GM18511 (cell line): ENCODE data around the gene PLAGL2.
A peak's percentile ranks its signal among the peaks of the same experiment; 100 is the strongest.

Experiments
- ATAC-seq: cut with Tn5 transposase; IDR thresholded peaks from one replicate; pipeline ENCODE4 v1.9.1; 2021; ENCODE audit warnings: mild to moderate bottlenecking, moderate library complexity; ENCODE audit not compliant: unreplicated experiment

PLAGL2 gene

DNA sequence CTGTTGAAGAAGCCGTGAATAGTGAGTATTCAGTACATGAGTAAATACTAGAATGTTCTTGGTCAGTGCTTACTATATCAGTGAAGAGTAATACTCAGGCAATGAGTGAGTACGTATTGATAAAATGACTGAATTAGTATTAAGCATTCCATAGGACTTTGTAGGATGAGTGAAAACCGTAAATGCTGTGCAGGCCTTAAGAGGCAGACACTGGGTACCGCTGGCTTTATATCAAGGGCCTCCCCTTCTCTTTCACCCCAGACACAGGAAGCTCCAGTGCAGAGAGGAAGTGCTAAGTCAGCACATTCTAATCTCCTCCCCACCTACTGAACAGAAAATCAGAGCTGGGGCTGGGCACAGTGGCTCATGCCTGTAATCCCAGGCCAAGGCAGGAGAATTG is 24.3 kb upstream of the PLAGL2 start:
- no peak for ATAC-seq

- no peak for ATAC-seq
These were observed 23.7 kb upstream of the PLAGL2 start for GRCh38 chr20:32231245-32231644.

GRCh38 chr20:32230707-32231106 is 23.2 kb upstream of the PLAGL2 start:
- no peak for ATAC-seq

DNA sequence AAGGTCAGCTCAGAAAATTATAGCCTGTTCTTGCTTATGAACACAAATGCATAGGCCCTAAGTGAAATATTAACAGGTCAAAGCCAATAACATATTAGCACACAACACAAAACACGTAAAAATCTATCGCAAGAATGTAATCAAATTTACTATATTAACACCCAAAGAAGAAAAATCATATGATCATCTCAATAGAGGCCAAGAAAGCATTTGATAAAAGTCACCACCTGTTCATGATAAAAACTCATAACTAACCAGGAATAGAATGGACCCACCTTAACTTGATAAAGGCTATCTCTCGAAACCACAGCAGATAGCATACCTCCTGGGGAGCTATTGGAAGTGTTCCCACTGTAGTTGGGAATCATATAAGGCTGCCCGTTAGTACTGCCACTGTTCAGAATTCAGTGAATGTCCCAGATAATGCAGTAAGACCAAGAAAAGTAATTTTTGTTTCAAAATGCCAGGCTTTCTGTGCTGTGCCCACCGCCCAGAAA is 21.8 kb upstream of the PLAGL2 start:
- no peak for ATAC-seq

GRCh38 chr20:32227744-32228688 is 20.5 kb upstream of the PLAGL2 start:
- ATAC-seq = no peak

DNA sequence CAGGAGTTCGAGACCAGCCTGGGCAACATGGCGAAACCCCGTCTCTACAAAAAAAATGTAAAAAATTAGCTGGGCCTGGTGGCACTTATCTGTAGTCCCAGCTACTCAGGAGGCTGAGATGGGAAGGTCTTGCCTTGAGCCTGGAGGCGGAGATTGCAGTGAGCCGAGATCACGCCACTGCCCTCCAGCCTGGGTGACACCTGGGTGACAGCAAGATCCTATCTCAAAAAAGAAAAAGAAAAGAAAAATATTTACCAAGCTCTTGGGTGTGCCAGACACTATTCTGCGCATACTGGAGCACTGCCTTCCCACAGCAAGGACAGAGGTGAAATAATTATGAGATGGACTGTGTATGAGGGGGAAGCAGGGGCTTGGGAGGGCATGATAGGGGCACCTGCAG is 19.8 kb upstream of the PLAGL2 start:
- ATAC-seq = no peak

- no peak for ATAC-seq
These were observed 18.8 kb upstream of the PLAGL2 start for GRCh38 chr20:32226391-32226790.

DNA sequence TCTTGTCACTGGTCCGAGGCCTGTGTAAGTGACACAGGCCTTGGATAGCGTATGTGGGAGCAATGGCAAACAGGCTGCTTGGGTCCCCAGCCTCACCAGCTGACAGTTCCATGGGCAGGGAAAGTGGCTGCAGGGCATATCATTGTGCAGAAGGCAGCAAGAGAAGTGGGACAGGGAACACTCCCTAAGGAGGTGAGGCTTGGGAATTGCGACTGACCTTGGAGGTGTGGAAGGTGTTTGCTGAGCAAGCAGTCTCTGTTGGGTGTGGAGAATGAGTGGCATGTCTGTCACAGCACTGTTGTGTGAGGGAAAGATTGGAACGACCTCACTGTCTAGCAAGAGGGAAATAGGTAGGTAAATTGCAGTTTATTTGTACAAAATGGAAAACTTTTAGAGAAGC is 16.9 kb upstream of the PLAGL2 start:
- no peak for ATAC-seq

DNA sequence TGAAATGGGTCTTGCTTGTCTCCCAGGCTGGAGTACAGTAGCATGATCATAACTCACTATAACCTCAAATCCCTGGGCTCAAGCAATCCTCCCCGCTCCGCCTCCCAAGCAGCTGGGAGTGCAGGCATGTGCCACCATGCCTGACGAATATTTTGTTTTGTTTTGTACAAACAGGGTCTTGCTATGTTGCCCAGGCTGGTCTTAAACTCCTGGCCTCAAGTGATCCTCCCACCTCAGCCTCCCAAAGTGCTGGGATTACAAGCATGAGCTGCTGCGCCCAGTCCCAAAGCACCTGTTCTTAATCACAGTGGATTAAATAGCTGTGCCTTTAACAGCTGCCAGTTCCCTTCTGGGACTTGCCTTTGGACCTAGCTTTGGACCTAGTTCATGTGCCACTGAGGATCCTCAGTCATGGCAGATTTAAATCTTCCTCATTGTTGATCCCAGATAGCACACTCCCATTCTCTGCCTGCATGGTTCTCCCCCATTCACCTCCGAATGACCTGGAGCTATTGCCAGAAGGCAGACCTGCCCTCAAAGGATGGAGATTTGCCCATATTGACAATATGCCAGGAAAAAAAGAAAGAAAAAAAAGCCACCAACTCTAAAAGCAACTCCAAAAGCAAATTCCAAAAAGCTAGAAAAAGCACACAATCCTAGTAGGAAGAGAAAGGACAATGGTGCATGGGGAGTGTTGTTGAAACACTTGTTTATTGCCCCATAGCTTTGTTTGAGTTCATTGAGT is 10.8 kb upstream of the PLAGL2 start:
- ATAC-seq = no peak

GRCh38 chr20:32216179-32217142 is 8.9 kb upstream of the PLAGL2 start:
- no peak for ATAC-seq

DNA sequence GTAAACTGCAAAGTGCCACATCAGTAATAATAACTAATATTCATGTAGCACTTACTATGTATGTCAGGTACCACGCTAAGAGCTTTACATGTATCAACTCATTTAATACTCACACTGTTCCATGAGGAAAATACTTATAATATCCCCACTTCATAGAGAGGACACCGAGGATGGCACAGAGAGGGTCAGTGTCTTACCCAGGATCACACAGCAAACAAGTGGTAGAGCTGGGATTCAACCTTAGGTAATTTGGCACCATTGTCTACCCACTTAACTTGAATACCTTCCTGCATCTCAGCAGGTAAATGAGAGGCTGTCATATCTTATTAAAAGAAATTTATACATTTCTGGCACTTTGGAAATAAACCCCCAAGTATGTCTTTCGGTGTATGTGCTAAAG is 8.2 kb upstream of the PLAGL2 start:
- ATAC-seq = no peak

DNA sequence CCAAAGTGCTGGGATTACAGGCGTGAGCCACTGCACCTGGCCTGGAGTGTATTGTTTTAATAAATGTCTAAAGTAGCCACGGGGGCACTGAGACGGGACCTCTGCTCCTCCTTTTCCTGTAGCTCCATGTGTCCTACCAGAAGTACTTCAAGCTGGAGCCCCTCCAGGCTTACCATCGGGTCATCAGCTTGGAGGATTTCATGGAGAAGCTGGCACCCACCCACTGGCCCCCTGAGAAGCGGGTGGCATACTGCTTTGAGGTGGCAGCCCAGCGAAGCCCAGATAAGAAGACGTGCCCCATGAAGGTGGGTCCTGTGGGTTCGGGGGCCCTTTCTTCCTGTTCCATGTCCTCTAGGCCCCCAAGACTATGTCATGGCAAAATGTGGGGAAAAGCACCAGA is 7.6 kb upstream of the PLAGL2 start:
- no peak for ATAC-seq

GRCh38 chr20:32213870-32214269 is 6.3 kb upstream of the PLAGL2 start:
- ATAC-seq = no peak

DNA sequence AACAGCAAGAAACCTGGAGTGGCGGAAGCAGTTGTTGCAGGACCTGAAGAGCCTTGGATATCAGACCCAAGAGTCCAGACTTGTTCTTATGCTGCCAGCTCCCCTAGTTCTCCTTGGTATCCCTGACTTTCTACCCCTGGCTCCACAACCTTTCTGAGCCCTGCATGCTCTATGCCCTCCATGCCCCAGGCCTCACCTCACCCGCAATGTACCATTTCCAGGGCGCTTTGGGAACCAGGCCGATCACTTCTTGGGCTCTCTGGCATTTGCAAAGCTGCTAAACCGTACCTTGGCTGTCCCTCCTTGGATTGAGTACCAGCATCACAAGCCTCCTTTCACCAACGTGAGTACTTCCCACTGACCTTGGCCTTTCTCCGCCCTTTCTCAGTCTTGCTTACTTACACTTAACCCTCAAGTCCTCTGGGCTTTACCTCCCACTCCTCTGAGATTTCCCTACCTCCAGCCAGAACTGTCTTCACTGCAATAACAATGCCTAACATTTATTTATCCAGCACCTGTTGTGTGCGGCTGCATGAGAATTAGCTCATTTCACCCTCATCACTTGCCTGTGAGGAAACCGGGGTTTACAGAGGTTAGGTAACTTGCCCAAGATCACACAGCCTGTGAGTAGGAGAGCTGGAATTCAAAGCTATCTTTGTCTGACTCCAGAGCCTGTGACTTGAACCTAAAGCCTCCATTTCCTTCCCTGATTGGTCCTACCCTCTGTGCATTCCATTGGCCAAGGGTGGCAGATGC is 2.5 kb upstream of the PLAGL2 start:
- no peak for ATAC-seq

DNA sequence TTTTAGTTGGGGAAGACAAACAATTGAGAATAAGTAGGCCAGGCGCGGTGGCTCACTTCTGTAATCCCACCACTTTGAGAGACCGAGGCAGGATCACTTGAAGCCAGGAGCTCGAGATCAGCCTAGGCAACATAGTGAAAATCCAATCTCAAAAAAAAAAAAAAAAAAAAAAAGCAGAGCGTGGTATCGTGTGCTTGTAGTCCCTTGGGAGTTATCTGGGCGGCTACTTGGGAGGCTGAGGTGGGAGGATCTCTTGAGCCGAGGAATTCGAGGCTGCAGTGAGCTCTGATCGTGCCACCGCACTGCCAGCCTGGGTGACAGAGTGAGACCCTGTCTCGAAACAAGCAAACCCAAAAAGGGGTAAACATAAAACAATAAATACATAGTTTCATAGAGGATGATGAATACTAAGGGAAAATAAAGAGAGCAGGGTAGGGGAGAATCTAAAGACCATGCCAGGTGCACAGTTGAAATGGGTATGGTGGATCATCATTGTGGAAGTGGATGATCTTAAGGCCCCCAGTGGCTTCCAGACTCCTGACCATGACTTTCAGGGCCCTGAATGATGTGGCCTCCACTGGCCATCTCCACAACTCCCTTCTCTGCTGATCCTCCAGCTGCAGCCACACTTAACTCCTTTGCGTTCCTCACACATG is 1.1 kb upstream of the PLAGL2 start:
- no peak for ATAC-seq

DNA sequence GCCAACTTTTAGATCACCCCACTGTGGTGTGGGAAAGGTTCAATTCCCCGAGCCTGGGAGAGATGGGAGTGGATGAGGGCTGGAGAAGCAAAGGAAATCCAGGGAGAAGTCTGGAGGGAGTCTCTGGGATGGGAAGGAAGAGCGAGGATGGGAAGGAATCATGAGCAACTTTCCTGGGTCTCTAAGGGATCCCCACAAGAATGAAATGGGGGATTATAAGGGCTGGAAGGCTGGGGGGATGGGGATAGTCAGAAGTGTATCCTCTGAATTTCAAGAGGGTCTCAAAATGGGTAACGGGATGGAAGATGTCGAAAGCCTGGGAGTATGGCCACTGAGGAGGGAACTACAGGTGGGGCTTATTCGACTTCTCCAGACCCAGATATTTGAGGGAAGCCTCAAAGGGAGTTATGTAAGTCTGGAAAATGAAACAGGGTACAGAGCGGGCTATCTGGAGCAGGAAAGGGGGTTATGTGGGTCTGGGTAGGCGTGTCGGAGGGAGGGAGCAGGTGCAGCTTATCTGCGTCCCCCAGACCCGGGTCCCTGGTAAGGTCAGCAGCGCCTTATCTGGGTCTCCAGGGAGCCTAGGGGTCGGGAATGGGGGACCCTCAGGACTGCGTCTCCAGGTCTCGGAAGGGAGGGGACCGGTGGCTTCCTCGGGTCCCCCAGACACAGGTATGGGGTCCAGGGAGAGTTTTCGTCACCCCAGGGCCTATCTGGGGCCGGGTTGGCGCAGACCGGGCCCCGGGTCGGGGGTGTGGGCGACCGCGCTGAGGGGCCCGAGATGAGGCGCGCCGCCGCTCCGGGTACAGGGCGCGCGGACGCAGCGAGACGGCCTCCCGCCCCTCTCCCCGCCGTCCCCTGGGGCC is 550 bp downstream of the PLAGL2 start:
- peak; percentile 32 for ATAC-seq

GRCh38 chr20:32205843-32206759 is 1.4 kb downstream of the PLAGL2 start:
- no peak for ATAC-seq
